Measurements from ENCODE around the gene GLI3. TPM values are rescaled to one million over a fixed set of nuclear protein-coding genes. Genes with fewer than 3 reads are reported as not detected.

The GLI3 gene
- total RNA-seq, 1 experiment from 2014 or later = 45.0 TPM

- Histone ChIP-seq H3K9ac (ENCODE audit: extremely low read depth, insufficient read length, low read length) (no peak overlapping the region), H3K18ac (ENCODE audit: insufficient read length, low read depth, low read length) (no peak overlapping the region), H3K56ac (ENCODE audit: insufficient read length, low read depth, low read length) (no peak overlapping the region), H3K4me1 (ENCODE audit: insufficient read depth, low read length) (no peaks in the 10 kb centered on the region), H3K23me2 (ENCODE audit: insufficient read length, low read depth, low read length, poor library complexity, severe bottlenecking) (no peaks in the 10 kb centered on the region), H3K27me3 (ENCODE audit: insufficient read depth, low read length) (peaks cover under 1% of the 10 kb centered on the region; the same call in 1 of the 2 replicates), H3K23ac (ENCODE audit: insufficient read length, low read depth, low read length) (no peak overlapping the region), H2BK120ac (ENCODE audit: low read depth, low read length, poor library complexity, severe bottlenecking) (no peak overlapping the region), H3K27ac (ENCODE audit: insufficient read length, low read depth, low read length) (no peak overlapping the region), H2BK5ac (ENCODE audit: insufficient read length, low read length) (no peak overlapping the region), H2AK5ac (ENCODE audit: insufficient read length, low read length) (no peak overlapping the region), H3K79me1 (ENCODE audit: insufficient read depth, low read depth, low read length, poor library complexity, severe bottlenecking) (no peaks in the 10 kb centered on the region), H3K9me3 (ENCODE audit: control insufficient read depth, low read depth, low read length) (no peaks in the 10 kb centered on the region), H4K20me1 (ENCODE audit: control insufficient read depth, insufficient read depth, insufficient read length) (no peaks in the 10 kb centered on the region), H2BK20ac (ENCODE audit: low read depth, low read length, poor library complexity, severe bottlenecking) (no peak overlapping the region), H4K5ac (ENCODE audit: insufficient read length, low read depth, low read length) (no peak overlapping the region), H2BK12ac (ENCODE audit: insufficient read length, low read depth, low read length) (no peak overlapping the region), H3T11ph (ENCODE audit: low read length) (no peak overlapping the region), H3K14ac (ENCODE audit: insufficient read depth, low read length) (no peak overlapping the region), H3K79me2 (ENCODE audit: insufficient read depth, low read length) (no peaks in the 10 kb centered on the region), H4K91ac (ENCODE audit: insufficient read length, low read depth, low read length) (no peak overlapping the region), H4K8ac (replicated peaks; ENCODE audit: insufficient read length, low read depth, low read length) (no peak overlapping the region), H3K4me2 (ENCODE audit: insufficient read depth, insufficient read length, low read length) (no peak overlapping the region), H2AFZ (ENCODE audit: low read length) (no peak overlapping the region), H2BK15ac (ENCODE audit: low read depth, low read length) (no peak overlapping the region), H3K4ac (ENCODE audit: low read depth, low read length) (no peak overlapping the region)
- H3K4me1 Mint-ChIP-seq = peaks cover 6 to 16% of the 10 kb centered on the region in 2 experiments
- H3K27ac Mint-ChIP-seq = no peak overlapping the region
- TF ChIP-seq CTCF (conservative IDR thresholded peaks at IDR 0.05) = no peak
- H3K9me3 Mint-ChIP-seq = no peaks in the 10 kb centered on the region; a peak in 1 of 5 replicates
- DNase-seq = no peak
- no CpG with 5 or more reads among the region's 15 CpGs for WGBS (ENCODE audit: extremely low coverage, insufficient read length, low lambda C conversion rate)
- H3K27me3 Mint-ChIP-seq (ENCODE audit: low read depth) = peaks cover under 1% of the 10 kb centered on the region; the same call in 1 of the 2 replicates
- H3K4me3 Mint-ChIP-seq = no peak overlapping the region
- H3K36me3 Mint-ChIP-seq (ENCODE audit: insufficient read depth in 1 of 3, low read depth in 3 of 3) = no peaks in the 10 kb centered on the region; a peak in 1 of 7 replicates
Measured at GRCh38 chr7:42080841-42081586, 156.0 kb downstream of the GLI3 start.
